ENCODE measurements around the gene ZNF148. TPM values are rescaled to one million over a fixed set of nuclear protein-coding genes. Genes with fewer than 3 reads are reported as not detected.

The ZNF148 gene
- total and polyA plus RNA-seq, 7 experiments from 2014 or later, result 36.3 to 101 (median 58.6) TPM

DNA sequence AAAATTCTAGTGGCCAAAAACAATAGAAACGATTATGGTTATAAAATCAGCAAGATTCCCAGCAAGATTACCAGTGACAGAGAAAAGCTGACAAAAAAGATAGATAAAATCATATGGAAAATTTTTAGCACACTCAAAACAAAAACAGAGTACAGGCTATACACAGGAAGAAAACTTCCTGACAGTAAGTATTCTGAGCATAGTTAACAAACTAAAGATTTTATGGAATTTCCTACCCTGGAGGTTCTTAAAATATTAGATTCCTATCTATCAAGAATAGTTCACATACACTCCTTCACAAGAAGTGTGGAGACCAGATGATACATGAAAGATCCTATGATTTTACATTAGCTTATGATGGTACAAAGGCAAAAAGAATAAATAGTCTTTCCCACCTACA is 50.8 kb downstream of the ZNF148 start:
- Histone ChIP-seq H3K9me3 (ENCODE audit: control insufficient read depth in 2 of 3, low read length in 3 of 3) (peaks cover 0 to 8% (median 0%) of the 10 kb centered on the region in 3 experiments), H3K36me3 (ENCODE audit: control insufficient read depth in 2 of 3, insufficient read depth in 3 of 3, low read length in 3 of 3) (peaks cover 0 to 24% (median 4%) of the 10 kb centered on the region in 3 experiments), H3K27ac (ENCODE audit: low read depth, low read length) (no peak overlapping the region), H3K4me3 (ENCODE audit: low read length) (no peak overlapping the region), H3K4me1 (ENCODE audit: control insufficient read depth in 2 of 2, insufficient read depth in 2 of 2, low read length in 2 of 2) (no peaks in the 10 kb centered on the region), H3K27me3 (ENCODE audit: control insufficient read depth in 2 of 2, insufficient read depth in 2 of 2, low read length in 2 of 2) (no peaks in the 10 kb centered on the region)
- H3K9me3 Mint-ChIP-seq, result peaks cover 2 to 15% (median 7%) of the 10 kb centered on the region in 11 donors
- POLR2A ChIA-PET, result no interaction called here
- H3K4me1 Mint-ChIP-seq, result peaks cover 4 to 15% (median 8%) of the 10 kb centered on the region in 7 donors
- intact Hi-C loops (cut with micrococcal nuclease), result loop anchor here in 1 of 2 donors (2.0 kb wide), 1 partner anchor 14 kb away; no protein-coding TSS in a partner anchor
- H3K36me3 Mint-ChIP-seq, result peaks cover 11 to 54% (median 40%) of the 10 kb centered on the region in 5 donors
- no peaks in the 10 kb centered on the region for H3K27me3 Mint-ChIP-seq
- no peak for DNase-seq
- peak overlapping the region in 1 of 9 donors; percentile 45 for H3K27ac Mint-ChIP-seq
- H3K4me3 Mint-ChIP-seq, result no peak overlapping the region
- no peak for ATAC-seq
- CTCF ChIA-PET, result no interaction called here

DNA sequence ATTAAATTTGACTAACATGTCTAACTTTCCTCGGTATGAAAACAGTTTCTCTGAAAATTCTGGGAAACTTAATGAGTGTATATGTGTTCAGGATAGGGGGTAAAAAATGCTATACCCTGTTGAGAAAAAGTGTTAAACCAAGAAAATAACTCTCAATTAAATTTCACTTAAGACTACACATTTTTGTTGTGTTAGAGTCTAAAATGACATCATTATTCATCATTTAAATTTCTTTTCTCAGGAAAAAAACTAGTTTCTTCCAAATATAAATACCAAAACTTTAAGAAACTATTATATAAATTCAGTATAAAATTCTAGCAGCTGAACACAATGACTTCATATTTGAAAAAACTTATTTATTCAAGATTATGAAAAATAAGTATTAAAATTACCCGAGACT is 52.2 kb downstream of the ZNF148 start:
- Mint-ChIP-seq H3K4me1 (peaks cover 4 to 28% (median 15%) of the 10 kb centered on the region in 7 donors), H3K27ac (peak overlapping the region in 1 of 9 donors; percentile 42), H3K36me3 (peaks cover 11 to 56% (median 35%) of the 10 kb centered on the region in 5 donors), H3K27me3 (no peaks in the 10 kb centered on the region), H3K9me3 (peaks cover 2 to 15% (median 7%) of the 10 kb centered on the region in 11 donors), H3K4me3 (no peak overlapping the region)
- no peak for ATAC-seq
- CTCF ChIA-PET, result no interaction called here
- no peaks in the 10 kb centered on the region for H3K27me3 ChIP-seq (ENCODE audit: control insufficient read depth in 2 of 2, insufficient read depth in 2 of 2, low read length in 2 of 2)
- no peak overlapping the region for H3K4me3 ChIP-seq (ENCODE audit: low read length)
- H3K9me3 ChIP-seq (ENCODE audit: control insufficient read depth in 2 of 3, low read length in 3 of 3), result peaks cover 0 to 8% (median 0%) of the 10 kb centered on the region in 3 experiments
- POLR2A ChIA-PET, result no interaction called here
- no peak for DNase-seq
- H3K36me3 ChIP-seq (ENCODE audit: control insufficient read depth in 2 of 3, insufficient read depth in 3 of 3, low read length in 3 of 3), result peaks cover 0 to 21% (median 4%) of the 10 kb centered on the region in 3 experiments
- no peaks in the 10 kb centered on the region for H3K4me1 ChIP-seq (ENCODE audit: control insufficient read depth in 2 of 2, insufficient read depth in 2 of 2, low read length in 2 of 2)
- intact Hi-C loops (cut with micrococcal nuclease), result no loop called here
- no peak overlapping the region for H3K27ac ChIP-seq (ENCODE audit: low read depth, low read length)

DNA sequence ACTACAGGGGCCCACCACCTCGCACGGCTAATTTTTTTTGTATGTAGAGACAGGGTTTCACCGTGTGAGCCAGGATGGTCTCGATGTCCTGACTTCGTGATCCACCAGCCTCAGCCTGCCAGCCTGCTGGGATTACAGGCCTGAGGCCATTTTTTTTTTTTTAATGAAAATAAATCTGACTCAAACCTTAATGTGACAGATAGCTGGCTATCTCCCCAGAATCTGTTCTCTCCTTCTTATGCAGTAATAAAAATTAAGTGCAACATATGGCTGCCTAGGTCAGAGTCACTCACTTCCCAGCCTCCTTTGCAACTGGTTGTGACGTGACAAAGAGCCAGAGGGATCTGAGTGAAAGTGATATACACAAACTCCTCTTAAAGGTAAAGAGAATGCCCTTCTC is 53.0 kb downstream of the ZNF148 start:
- Histone ChIP-seq H3K9me3 (ENCODE audit: control insufficient read depth in 2 of 3, low read length in 3 of 3) (peaks cover 0 to 8% (median 0%) of the 10 kb centered on the region in 3 experiments), H3K27me3 (ENCODE audit: control insufficient read depth in 2 of 2, insufficient read depth in 2 of 2, low read length in 2 of 2) (no peaks in the 10 kb centered on the region), H3K4me3 (ENCODE audit: low read length) (no peak overlapping the region), H3K27ac (ENCODE audit: low read depth, low read length) (no peak overlapping the region), H3K4me1 (ENCODE audit: control insufficient read depth in 2 of 2, insufficient read depth in 2 of 2, low read length in 2 of 2) (no peaks in the 10 kb centered on the region), H3K36me3 (ENCODE audit: control insufficient read depth in 2 of 3, insufficient read depth in 3 of 3, low read length in 3 of 3) (peaks cover 0 to 17% (median 4%) of the 10 kb centered on the region in 3 experiments)
- Mint-ChIP-seq H3K27me3 (no peaks in the 10 kb centered on the region), H3K4me1 (peaks cover 5 to 33% (median 15%) of the 10 kb centered on the region in 7 donors), H3K27ac (peak overlapping the region in 2 of 9 donors; percentile 1 to 42), H3K36me3 (peaks cover 11 to 56% (median 34%) of the 10 kb centered on the region in 5 donors), H3K9me3 (peaks cover 2 to 15% (median 7%) of the 10 kb centered on the region in 11 donors), H3K4me3 (no peak overlapping the region)
- POLR2A ChIA-PET, result no interaction called here
- intact Hi-C loops (cut with micrococcal nuclease), result no loop called here
- DNase-seq (no peak), ATAC-seq (no peak)
- CTCF ChIA-PET, result no interaction called here

DNA sequence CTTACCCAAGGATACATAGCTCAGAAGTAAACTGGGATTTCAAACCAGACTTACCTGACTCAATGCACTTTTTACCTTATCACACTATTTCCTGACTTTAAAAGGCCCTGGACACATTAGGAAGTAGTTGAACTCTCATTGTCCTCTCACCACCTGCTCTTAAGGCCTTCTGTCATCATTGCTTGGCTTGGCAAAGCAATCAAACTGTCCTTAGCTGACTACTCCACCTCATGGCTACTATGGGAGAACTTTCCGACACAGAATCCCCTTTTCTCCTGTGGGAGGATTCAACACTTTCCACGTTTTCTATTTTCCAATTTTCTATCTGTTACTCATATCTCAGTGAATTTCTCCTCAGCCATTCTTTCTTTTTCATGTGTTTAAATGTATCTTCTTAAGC is 55.4 kb downstream of the ZNF148 start:
- intact Hi-C loops (cut with micrococcal nuclease), result no loop called here
- H3K27me3 ChIP-seq (ENCODE audit: control insufficient read depth in 2 of 2, insufficient read depth in 2 of 2, low read length in 2 of 2), result no peaks in the 10 kb centered on the region
- H3K4me1 ChIP-seq (ENCODE audit: control insufficient read depth in 2 of 2, insufficient read depth in 2 of 2, low read length in 2 of 2), result no peaks in the 10 kb centered on the region

DNA sequence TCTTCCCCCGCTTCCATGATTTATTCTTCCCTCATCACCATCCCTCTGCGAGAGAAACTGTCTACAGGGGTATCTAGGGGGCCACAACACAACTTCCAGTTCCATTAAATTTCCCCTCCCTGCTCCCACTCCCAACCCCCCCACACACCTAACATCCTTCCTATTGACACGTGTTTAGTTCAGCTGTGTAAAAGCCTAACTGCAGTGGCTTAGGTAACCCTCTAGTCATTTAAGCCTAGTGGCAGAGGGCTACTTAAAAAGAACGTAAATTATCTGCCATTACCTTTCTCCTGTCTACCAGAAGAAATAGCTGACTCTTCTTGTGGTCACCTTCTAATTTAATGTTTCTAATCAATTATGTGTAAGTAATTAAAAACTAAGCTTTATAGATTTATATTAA is 56.3 kb downstream of the ZNF148 start:
- Mint-ChIP-seq H3K27me3 (no peaks in the 10 kb centered on the region), H3K36me3 (peaks cover 9 to 48% (median 29%) of the 10 kb centered on the region in 5 donors), H3K4me1 (peaks cover 2 to 46% (median 20%) of the 10 kb centered on the region in 7 donors), H3K4me3 (no peak overlapping the region), H3K27ac (peak overlapping the region in 7 of 9 donors; percentile 7 to 75 (median 58)), H3K9me3 (peaks cover 0 to 4% (median 0%) of the 10 kb centered on the region in 11 donors)
- DNase-seq (no peak), ATAC-seq (no peak)
- POLR2A ChIA-PET, result no interaction called here
- Histone ChIP-seq H3K4me1 (ENCODE audit: control insufficient read depth in 2 of 2, insufficient read depth in 2 of 2, low read length in 2 of 2) (no peaks in the 10 kb centered on the region), H3K4me3 (ENCODE audit: low read length) (no peak overlapping the region), H3K27me3 (ENCODE audit: control insufficient read depth in 2 of 2, insufficient read depth in 2 of 2, low read length in 2 of 2) (no peaks in the 10 kb centered on the region), H3K36me3 (ENCODE audit: control insufficient read depth in 2 of 3, insufficient read depth in 3 of 3, low read length in 3 of 3) (peaks cover 0 to 13% (median 4%) of the 10 kb centered on the region in 3 experiments), H3K9me3 (ENCODE audit: control insufficient read depth in 2 of 3, low read length in 3 of 3) (no peaks in the 10 kb centered on the region), H3K27ac (ENCODE audit: low read depth, low read length) (no peak overlapping the region)
- CTCF ChIA-PET, result interaction anchor here (0.8 kb wide), 1 partner anchor 533 kb away, joined by 3 read pairs; no protein-coding TSS in a partner anchor
- intact Hi-C loops (cut with micrococcal nuclease), result no loop called here

More for the DNA sequence above, 55.4 kb downstream of the ZNF148 start:
- Histone ChIP-seq H3K27ac (ENCODE audit: low read depth, low read length) (no peak overlapping the region), H3K4me3 (ENCODE audit: low read length) (no peak overlapping the region), H3K36me3 (ENCODE audit: control insufficient read depth in 2 of 3, insufficient read depth in 3 of 3, low read length in 3 of 3) (peaks cover 0 to 13% (median 4%) of the 10 kb centered on the region in 3 experiments), H3K9me3 (ENCODE audit: control insufficient read depth in 2 of 3, low read length in 3 of 3) (no peaks in the 10 kb centered on the region)
- Mint-ChIP-seq H3K4me3 (no peak overlapping the region), H3K27me3 (no peaks in the 10 kb centered on the region), H3K9me3 (peaks cover 0 to 4% (median 0%) of the 10 kb centered on the region in 11 donors), H3K4me1 (peaks cover 2 to 42% (median 15%) of the 10 kb centered on the region in 7 donors), H3K36me3 (peaks cover 9 to 49% (median 27%) of the 10 kb centered on the region in 5 donors), H3K27ac (peak overlapping the region in 6 of 9 donors; percentile 1 to 75 (median 58))
- no peak for DNase-seq
- ATAC-seq, result no peak
- ChIA-PET POLR2A (no interaction called here), CTCF (no interaction called here)

DNA sequence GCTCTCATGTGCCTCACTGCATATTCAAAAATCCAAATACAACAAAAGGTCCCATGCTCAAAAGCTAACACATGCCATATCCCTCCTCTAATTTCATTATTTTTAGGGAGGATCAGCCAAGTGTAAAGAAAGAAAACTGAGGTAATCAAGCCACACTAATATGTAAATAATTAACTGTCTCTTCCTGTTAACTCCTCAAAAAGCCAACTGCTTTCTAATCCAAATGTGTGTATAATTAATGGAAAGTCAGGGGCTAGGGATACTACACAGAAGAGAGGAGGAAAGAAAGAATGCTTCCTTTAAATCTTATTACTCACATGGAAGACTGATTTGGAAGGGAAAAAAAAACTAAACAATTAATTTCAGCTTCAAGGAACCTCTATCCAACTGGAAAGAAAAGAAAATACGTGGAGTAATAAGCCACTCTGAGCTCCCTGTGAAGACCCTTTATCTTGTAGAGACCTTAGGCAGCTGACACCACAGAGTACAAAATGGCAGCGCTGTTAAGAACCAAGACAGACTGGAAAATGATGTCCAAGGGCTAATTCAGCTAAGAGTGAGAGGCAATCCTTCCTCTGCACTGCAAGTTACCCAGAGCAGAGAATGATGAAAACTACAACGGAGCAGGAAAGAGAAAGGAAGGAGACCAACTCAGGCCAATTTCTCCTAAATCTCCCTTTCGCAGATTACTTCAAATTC is 56.8 kb downstream of the ZNF148 start:
- no peak overlapping the region for H3K4me3 ChIP-seq (ENCODE audit: low read length)
- no peaks in the 10 kb centered on the region for H3K27me3 ChIP-seq (ENCODE audit: control insufficient read depth in 2 of 2, insufficient read depth in 2 of 2, low read length in 2 of 2)
- Mint-ChIP-seq H3K36me3 (peaks cover 9 to 50% (median 27%) of the 10 kb centered on the region in 5 donors), H3K9me3 (peaks cover 0 to 4% (median 0%) of the 10 kb centered on the region in 11 donors), H3K27me3 (no peaks in the 10 kb centered on the region), H3K27ac (peak overlapping the region in 6 of 9 donors; percentile 6 to 65 (median 50)), H3K4me3 (no peak overlapping the region), H3K4me1 (peaks cover 3 to 48% (median 23%) of the 10 kb centered on the region in 7 donors)
- peaks cover 0 to 13% (median 4%) of the 10 kb centered on the region in 3 experiments for H3K36me3 ChIP-seq (ENCODE audit: control insufficient read depth in 2 of 3, insufficient read depth in 3 of 3, low read length in 3 of 3)
- DNase-seq (no peak), ATAC-seq (no peak)
- ChIA-PET CTCF (interaction anchor here (0.8 kb wide), 1 partner anchor 532 kb away, joined by 3 read pairs; no protein-coding TSS in a partner anchor), POLR2A (interaction anchor here (0.5 kb wide), 1 partner anchor 598 kb away, joined by 3 read pairs; no protein-coding TSS in a partner anchor)
- intact Hi-C loops (cut with micrococcal nuclease), result no loop called here
- H3K4me1 ChIP-seq (ENCODE audit: control insufficient read depth in 2 of 2, insufficient read depth in 2 of 2, low read length in 2 of 2), result no peaks in the 10 kb centered on the region
- no peaks in the 10 kb centered on the region for H3K9me3 ChIP-seq (ENCODE audit: control insufficient read depth in 2 of 3, low read length in 3 of 3)
- no peak overlapping the region for H3K27ac ChIP-seq (ENCODE audit: low read depth, low read length)

All from naive thymus-derived CD4-positive, alpha-beta T cell (primary cell).